DMS114 treated with DMSO at 0.1 percent for 48 hours (cell line): ENCODE data around the gene PICALM.

Experiments
- DNase-seq: peaks from one replicate; lab custom pipeline; 2025; ENCODE audit not compliant: unreplicated experiment; lab: John Stamatoyannopoulos, UW

The PICALM gene

GRCh38 chr11:86087256-86087655 lies 18.4 kb upstream of the PICALM start:
- no peak for DNase-seq

- DNase-seq = no peak
These were observed 12.6 kb upstream of the PICALM start for GRCh38 chr11:86081455-86081854.

GRCh38 chr11:86079421-86079820 lies 10.5 kb upstream of the PICALM start:
- no peak for DNase-seq

GRCh38 chr11:86073948-86074347 lies 5.1 kb upstream of the PICALM start:
- no peak for DNase-seq

GRCh38 chr11:86072211-86072610 lies 3.3 kb upstream of the PICALM start:
- no peak for DNase-seq

- no peak for DNase-seq
These were observed 1.5 kb upstream of the PICALM start for GRCh38 chr11:86070142-86071056.

- DNase-seq = no peak
These were observed 671 bp upstream of the PICALM start for GRCh38 chr11:86069408-86070101.

GRCh38 chr11:86068138-86068871 lies 579 bp downstream of the PICALM start:
- no peak for DNase-seq

GRCh38 chr11:86067851-86068137 lies 1.1 kb downstream of the PICALM start:
- DNase-seq = no peak

- no peak for DNase-seq
These were observed 1.7 kb downstream of the PICALM start for GRCh38 chr11:86067009-86067850.

GRCh38 chr11:86066657-86067008 lies 2.3 kb downstream of the PICALM start:
- DNase-seq = no peak

GRCh38 chr11:86066033-86066432 lies 2.9 kb downstream of the PICALM start:
- DNase-seq = no peak

GRCh38 chr11:86064220-86064803 lies 4.6 kb downstream of the PICALM start:
- DNase-seq = no peak

- no peak for DNase-seq
These were observed 5.3 kb downstream of the PICALM start for GRCh38 chr11:86063536-86063935.

- DNase-seq = no peak
These were observed 6.2 kb downstream of the PICALM start for GRCh38 chr11:86062719-86063118.

- no peak for DNase-seq
These were observed 7.2 kb downstream of the PICALM start for GRCh38 chr11:86061483-86062205.

GRCh38 chr11:86060544-86060943 lies 8.3 kb downstream of the PICALM start:
- no peak for DNase-seq

GRCh38 chr11:86058360-86058759 lies 10.5 kb downstream of the PICALM start:
- no peak for DNase-seq

GRCh38 chr11:86056351-86056854 lies 12.5 kb downstream of the PICALM start:
- DNase-seq = no peak
